HG03442 (cell line): ENCODE data around the gene AMIGO2.

Experiments
- ATAC-seq: cut with Tn5 transposase; IDR thresholded peaks from one replicate; pipeline ENCODE4 v1.9.1; 2021; ENCODE audit warnings: mild to moderate bottlenecking, moderate library complexity; ENCODE audit not compliant: unreplicated experiment

The AMIGO2 gene

DNA sequence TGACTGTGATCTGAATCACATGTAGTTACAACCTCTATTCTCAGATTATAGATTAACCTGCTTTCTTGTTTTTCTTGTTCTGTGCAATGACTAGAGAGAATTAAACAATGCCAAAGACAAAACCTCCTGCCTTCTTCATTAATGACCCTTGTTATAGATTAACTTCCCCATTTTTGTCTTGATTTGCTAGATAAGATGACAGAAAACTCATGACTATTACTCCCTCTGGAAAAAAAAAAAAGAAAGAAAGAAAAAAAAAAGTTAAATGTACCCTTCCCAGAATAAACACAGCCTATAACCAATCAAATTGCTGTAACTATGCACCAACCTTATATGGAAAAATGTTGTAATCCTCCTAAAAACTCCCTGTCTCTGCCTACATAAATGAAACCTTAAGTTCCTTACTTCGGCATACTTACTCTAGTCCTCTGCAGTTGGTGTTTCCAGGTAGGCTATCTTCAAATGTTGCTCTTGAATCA, 41.5 kb downstream of the AMIGO2 start:
- no peak for ATAC-seq

DNA sequence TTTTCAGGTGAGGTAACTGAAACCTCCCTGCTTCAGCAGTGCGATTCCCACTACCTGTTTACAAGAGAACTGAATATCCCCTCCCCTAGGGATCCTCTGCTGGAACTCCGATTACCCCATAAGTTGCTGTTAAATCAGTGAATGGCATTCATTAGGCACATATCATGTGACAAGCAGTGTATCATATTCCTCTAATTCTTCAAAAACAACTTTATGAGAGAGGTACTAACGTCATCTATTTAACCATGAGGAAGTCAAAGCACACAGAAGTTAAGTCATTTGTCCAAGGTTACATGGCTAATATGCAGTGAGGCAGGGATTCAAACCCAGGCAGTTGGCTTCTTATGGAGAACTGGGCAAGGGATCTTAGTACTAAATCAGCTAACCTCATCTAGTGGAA, 44.3 kb downstream of the AMIGO2 start:
- ATAC-seq, result no peak

DNA sequence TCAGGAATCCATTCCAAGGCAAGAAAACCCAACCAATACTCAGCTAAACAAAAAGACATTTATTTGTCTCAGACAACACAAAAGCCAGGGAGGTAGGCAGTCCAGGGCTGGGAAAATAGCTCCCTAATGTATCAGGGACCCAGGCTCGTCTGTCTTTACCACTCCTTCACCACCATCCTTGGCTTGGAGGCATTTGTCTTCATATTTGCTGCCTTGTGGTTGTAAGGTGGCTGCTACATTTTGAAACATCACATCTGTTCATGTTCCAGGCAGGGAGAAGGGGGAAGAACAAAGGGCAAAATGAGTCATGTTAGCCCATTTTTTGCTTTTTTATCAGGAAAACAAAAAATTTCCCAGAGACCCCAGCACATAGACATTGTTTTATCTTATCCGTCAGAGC, 45.1 kb downstream of the AMIGO2 start:
- no peak for ATAC-seq

DNA sequence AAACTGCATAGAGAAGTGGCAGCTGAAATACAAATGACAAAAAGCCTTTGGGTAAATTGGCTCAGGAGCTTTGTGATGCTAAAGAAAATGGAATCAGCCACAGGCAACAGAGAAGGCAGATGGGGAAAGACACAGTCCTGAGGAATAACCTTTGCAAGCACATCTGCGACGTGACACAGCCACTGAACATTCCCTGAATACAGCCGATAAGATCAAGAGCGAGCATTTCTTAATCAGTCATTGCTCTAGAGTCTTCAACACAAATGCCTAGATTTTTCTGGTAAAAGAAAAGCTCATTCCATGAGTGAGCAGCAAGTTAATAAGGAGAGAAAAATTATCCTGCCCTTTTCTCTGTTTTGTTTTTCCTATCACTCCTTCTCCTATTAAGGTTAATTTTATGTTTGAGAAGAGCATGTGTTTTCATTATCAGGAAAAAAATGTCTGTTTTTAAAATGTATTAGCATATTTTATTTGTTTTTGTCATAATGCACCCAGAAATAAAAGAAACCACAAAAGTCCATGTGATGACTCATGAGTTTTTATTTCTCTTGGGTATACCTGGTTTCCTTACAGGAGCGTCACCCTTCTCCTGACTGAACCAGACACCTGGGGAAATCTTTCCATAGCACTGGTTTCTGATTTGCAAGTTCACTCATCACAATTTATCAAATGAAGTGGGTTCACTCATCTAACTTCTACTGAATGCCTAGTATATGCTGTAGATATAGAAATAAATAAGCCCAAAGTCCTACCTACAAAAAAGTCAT, 45.8 kb downstream of the AMIGO2 start:
- no peak for ATAC-seq

DNA sequence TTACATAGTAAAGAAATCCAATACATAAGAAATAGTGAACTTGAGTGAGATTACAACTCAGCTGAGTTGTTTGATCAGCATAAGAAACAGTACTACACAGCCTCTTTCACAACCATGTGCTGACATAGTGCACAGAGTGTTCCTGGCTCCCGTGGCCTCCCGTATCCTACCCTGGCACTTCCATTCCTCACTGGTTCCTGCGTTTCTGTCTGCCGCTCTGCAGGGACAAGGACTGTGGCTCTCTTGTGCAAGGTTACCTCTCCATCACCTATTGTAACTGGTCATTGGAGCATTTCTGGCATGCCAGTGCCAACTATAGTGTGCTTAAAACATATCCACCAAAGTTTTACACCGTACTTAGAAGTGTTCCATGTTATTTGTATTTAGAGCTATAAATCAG, 46.7 kb downstream of the AMIGO2 start:
- no peak for ATAC-seq

DNA sequence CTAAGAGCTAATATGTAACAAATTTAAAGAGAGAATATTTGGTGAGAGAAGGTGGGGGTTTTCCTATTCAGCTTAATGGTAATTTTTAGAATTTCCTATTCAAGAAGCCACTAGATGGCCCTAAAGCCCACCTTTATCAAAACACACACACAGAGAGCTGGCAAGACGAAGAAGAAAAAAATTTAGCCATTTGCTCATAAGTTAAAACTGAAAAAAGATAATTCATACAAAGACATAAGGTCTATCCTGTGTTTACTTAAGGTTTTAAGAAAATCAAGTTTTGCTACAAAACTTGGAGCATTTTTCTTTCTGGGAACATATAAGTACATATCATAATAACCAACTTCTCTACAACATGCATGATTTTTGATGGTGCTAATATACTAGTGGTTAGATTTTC, 47.1 kb downstream of the AMIGO2 start:
- ATAC-seq, result no peak

DNA sequence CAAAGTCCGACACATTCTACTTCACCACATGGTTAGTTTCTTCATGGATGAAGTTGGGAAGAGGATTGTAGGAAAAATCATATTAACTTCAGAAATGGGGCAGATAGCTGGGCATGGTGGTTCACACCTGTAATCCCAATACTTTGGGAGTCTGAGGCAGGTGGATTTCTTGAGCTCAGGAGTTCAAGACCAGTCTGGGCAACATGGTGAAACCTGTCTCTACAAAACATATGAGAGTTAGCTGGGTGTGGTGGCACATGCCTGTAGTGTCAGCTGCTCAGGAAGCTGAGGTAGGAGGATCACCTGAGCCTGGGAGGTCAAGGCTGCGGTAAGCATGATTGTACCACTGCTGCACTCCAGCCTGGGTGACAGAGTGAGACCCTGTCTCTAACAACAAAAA, 49.9 kb downstream of the AMIGO2 start:
- ATAC-seq, result no peak

DNA sequence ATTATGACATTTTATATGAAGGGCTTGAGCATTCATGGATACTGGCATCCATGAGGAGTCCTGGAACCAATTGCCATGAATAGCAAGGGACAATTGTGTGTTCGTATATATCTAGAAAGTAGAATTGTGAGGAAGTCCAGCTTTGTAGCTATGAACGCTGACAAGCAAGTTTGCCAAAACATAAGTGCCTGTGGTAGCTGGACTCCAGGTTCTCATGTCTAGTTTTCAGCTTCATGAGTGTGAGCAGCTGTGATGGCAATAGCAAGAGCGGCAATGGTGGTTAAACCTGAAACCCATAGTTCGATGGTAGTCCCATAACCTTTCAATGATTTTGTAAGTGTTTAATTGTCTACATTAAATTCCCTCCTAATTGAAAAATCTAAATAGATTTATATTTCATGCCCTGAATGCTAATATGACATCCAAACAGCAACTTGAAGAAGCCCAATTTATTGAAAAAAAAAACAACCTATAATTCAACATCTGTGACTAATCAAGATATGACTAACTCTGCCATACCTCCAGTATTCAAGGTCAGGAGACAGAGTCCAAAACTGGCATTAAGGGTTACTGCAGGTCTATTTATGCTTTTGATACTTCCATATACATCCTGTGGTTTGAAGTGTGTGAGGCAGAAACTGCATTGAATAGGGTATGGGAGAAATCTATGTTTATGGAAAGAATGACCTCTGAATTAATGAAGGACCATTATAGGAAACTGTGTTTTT, 50.6 kb downstream of the AMIGO2 start:
- ATAC-seq, result no peak

DNA sequence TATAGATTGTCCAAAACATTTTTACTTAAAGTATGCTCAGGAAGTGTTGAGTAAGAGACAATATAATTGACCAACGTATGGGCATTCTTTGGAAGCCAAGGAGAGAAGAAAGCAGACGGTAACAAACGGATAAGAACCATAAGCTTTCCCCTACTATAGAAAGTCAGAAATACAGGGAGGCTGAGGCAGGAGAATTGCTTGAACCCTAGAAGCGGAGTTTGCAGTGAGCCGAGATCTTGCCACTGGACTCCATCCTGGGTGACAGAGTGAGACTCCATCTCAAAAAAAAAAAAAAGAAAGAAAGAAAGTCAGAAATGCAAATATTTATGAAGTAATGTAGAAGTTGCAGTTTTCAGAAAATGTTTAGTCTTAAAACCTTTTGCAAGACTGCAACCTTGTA, 51.6 kb downstream of the AMIGO2 start:
- no peak for ATAC-seq
